ENCODE results near the gene SPSB1. TPM values are rescaled to one million over a fixed set of nuclear protein-coding genes. Genes with fewer than 3 reads are reported as not detected.

The SPSB1 gene
- total RNA-seq, 1 donor from 2014 or later = 22.0 TPM

GRCh38 chr1:9369964-9370788 lies 77.5 kb downstream of the SPSB1 start:
- TF ChIP-seq CTCF (IDR thresholded peaks at IDR 0.05; ENCODE audit: unreplicated experiment) = no peak
- DNase-seq (ENCODE audit: low spot score in 2 of 2, unreplicated experiment in 2 of 2) = no peak
- no peak overlapping the region for H3K4me3 Mint-ChIP-seq
- peaks cover 5% of the 10 kb centered on the region for H3K36me3 Mint-ChIP-seq
- peaks cover 60% of the 10 kb centered on the region for H3K4me1 Mint-ChIP-seq
- H3K27ac Mint-ChIP-seq = peak overlapping the region; percentile 97
- no peaks in the 10 kb centered on the region for H3K27me3 Mint-ChIP-seq (ENCODE audit: low read depth)
- H3K9me3 Mint-ChIP-seq = no peaks in the 10 kb centered on the region

GRCh38 chr1:9371391-9371935 lies 78.8 kb downstream of the SPSB1 start:
- Mint-ChIP-seq H3K36me3 (peaks cover 5% of the 10 kb centered on the region), H3K27ac (peak overlapping the region; percentile 97)

DNA sequence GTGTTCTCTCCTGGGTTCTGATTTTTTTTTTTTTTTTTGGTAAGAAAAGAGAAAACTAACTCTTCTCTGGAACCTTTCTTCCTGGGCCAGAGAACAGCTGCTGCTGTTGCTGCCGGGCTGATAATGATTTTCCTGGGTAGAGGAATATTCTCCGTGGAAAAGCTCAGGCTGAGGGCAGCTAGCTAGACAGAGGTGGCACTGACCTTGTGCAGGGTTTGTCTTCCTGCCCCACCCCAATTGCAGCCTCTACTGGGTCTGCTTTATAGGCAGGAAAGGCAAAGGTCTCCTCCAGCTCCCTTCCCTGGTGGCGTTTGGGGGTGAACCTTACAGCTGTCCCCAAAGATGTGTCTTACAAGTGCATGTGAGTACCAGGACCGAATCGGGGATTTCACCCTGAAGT lies 79.3 kb downstream of the SPSB1 start:
- TF ChIP-seq CTCF (IDR thresholded peaks at IDR 0.05; ENCODE audit: unreplicated experiment) = no peak
- Mint-ChIP-seq H3K27me3 (ENCODE audit: low read depth) (no peaks in the 10 kb centered on the region), H3K4me1 (peaks cover 78% of the 10 kb centered on the region), H3K27ac (peak overlapping the region; percentile 97), H3K36me3 (peaks cover 5% of the 10 kb centered on the region), H3K9me3 (no peaks in the 10 kb centered on the region), H3K4me3 (no peak overlapping the region)
- no peak for DNase-seq (ENCODE audit: low spot score in 2 of 2, unreplicated experiment in 2 of 2)

More at GRCh38 chr1:9371391-9371935, 78.8 kb downstream of the SPSB1 start:
- no peak for TF ChIP-seq CTCF (IDR thresholded peaks at IDR 0.05; ENCODE audit: unreplicated experiment)
- peak; percentile 69 to 83 for DNase-seq (ENCODE audit: low spot score in 2 of 2, unreplicated experiment in 2 of 2)
- Mint-ChIP-seq H3K4me3 (peak overlapping the region; percentile 24), H3K4me1 (peaks cover 73% of the 10 kb centered on the region), H3K9me3 (no peaks in the 10 kb centered on the region), H3K27me3 (ENCODE audit: low read depth) (no peaks in the 10 kb centered on the region)

GRCh38 chr1:9373619-9374018 lies 80.9 kb downstream of the SPSB1 start:
- Mint-ChIP-seq H3K27ac (peak overlapping the region; percentile 76), H3K4me1 (peaks cover 80% of the 10 kb centered on the region)

DNA sequence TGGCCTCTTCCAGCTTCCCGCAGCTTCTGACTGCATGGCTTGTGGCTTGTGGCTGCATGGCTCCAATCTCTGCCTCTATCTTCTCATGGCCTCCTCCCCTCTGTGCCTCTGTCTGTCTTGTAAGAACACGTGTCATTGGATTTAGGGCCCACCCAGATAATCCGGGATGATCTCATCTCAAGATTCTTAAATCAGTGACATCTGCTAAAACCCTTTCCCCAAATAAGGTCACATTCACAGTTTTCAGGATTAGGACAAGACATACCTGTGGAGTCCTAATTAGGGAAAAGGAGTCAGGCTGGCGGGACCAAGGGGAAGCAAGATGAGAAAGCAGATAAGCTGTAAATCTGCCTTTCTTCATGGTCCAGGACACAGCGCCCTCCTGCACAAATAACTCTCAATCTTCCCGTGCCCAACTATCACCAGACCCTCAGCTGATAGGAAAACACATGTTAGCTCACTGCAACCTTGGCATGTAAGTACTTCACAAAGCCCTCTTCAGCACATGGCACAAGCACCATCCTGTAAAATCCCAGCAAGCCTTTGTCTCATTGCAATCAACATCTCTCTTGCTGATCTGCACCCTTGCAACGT lies 82.2 kb downstream of the SPSB1 start:
- Mint-ChIP-seq H3K4me3 (no peak overlapping the region), H3K4me1 (peaks cover 71% of the 10 kb centered on the region), H3K27me3 (ENCODE audit: low read depth) (no peaks in the 10 kb centered on the region), H3K9me3 (no peaks in the 10 kb centered on the region), H3K36me3 (no peaks in the 10 kb centered on the region), H3K27ac (peak overlapping the region; percentile 82)
- DNase-seq (ENCODE audit: low spot score in 2 of 2, unreplicated experiment in 2 of 2) = no peak
- no peak for TF ChIP-seq CTCF (IDR thresholded peaks at IDR 0.05; ENCODE audit: unreplicated experiment)

More at GRCh38 chr1:9373619-9374018, 80.9 kb downstream of the SPSB1 start:
- no peak for DNase-seq (ENCODE audit: low spot score in 2 of 2, unreplicated experiment in 2 of 2)
- no peak for TF ChIP-seq CTCF (IDR thresholded peaks at IDR 0.05; ENCODE audit: unreplicated experiment)
- Mint-ChIP-seq H3K27me3 (ENCODE audit: low read depth) (no peaks in the 10 kb centered on the region), H3K4me3 (no peak overlapping the region), H3K9me3 (no peaks in the 10 kb centered on the region), H3K36me3 (no peaks in the 10 kb centered on the region)

Data from mesothelial cell of epicardium (in vitro differentiated cells).